Progenitor cell of endocrine pancreas (in vitro differentiated cells): ENCODE measurements around the gene LPP. TPM values are rescaled to one million over a fixed set of nuclear protein-coding genes. Genes with fewer than 3 reads are reported as not detected.
A peak's percentile ranks its signal among the peaks of the same experiment; 100 is the strongest.
"Not testable (repeated sequence)": the region's sequence is repeated elsewhere in the genome, so short reads cannot be mapped to it uniquely, and the experiment has no call there.

Source experiments
- DNase-seq: peaks from one replicate; pipeline ENCODE4 v3.0.0; 2021; ENCODE audit warnings: low spot score; ENCODE audit not compliant: unreplicated experiment
- H3K27ac Mint-ChIP-seq: 2 replicates; pipeline ENCODE4 v1.8.0; 2021; ENCODE audit warnings: mild to moderate bottlenecking, moderate library complexity, mixed read lengths
- H3K27me3 Mint-ChIP-seq: 2 replicates; pipeline ENCODE4 v1.8.0; 2021; ENCODE audit warnings: mixed read lengths
- H3K36me3 Mint-ChIP-seq: 2 replicates; pipeline ENCODE4 v1.8.0; 2022; ENCODE audit warnings: mixed read lengths; ENCODE audit not compliant: insufficient read depth
- H3K4me1 Mint-ChIP-seq: 2 replicates; pipeline ENCODE4 v1.8.0; 2021; ENCODE audit warnings: low read depth, mixed read lengths
- H3K4me3 Mint-ChIP-seq: 2 replicates; pipeline ENCODE4 v1.8.0; 2021; ENCODE audit warnings: low read depth, mild to moderate bottlenecking, moderate library complexity, mixed read lengths
- H3K9me3 Mint-ChIP-seq: 2 replicates; pipeline ENCODE4 v1.8.0; 2021; ENCODE audit warnings: low read depth, mixed read lengths
- total RNA-seq: library from RNA; stranded (reverse); gene quantifications from 2 replicates; pipeline ENCODE4 v1.2.1, GENCODE V29; 2021
- TF ChIP-seq, protein P1 (sequence below): fragments of 200-600 bp; sonication (generic); IDR thresholded peaks from one replicate; pipeline ENCODE4 v1.5.0; 2021; ENCODE audit warnings: antibody characterized with exemption, mild to moderate bottlenecking; ENCODE audit not compliant: unreplicated experiment

The LPP gene
- total RNA-seq, 1 donor from 2014 or later: 131 TPM

- no peak for DNase-seq
- H3K4me1 Mint-ChIP-seq: no peaks in the 10 kb centered on the region
- H3K4me3 Mint-ChIP-seq: no peak overlapping the region
- peak overlapping the region; percentile 1 for H3K27ac Mint-ChIP-seq
- no peaks in the 10 kb centered on the region for H3K27me3 Mint-ChIP-seq
- H3K9me3 Mint-ChIP-seq: peaks cover 8% of the 10 kb centered on the region
- TF ChIP-seq, protein P1, sequence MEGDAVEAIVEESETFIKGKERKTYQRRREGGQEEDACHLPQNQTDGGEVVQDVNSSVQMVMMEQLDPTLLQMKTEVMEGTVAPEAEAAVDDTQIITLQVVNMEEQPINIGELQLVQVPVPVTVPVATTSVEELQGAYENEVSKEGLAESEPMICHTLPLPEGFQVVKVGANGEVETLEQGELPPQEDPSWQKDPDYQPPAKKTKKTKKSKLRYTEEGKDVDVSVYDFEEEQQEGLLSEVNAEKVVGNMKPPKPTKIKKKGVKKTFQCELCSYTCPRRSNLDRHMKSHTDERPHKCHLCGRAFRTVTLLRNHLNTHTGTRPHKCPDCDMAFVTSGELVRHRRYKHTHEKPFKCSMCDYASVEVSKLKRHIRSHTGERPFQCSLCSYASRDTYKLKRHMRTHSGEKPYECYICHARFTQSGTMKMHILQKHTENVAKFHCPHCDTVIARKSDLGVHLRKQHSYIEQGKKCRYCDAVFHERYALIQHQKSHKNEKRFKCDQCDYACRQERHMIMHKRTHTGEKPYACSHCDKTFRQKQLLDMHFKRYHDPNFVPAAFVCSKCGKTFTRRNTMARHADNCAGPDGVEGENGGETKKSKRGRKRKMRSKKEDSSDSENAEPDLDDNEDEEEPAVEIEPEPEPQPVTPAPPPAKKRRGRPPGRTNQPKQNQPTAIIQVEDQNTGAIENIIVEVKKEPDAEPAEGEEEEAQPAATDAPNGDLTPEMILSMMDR: no peak
- H3K36me3 Mint-ChIP-seq: peaks cover 6% of the 10 kb centered on the region
Observed at GRCh38 chr3:188417271-188417696, 263.3 kb downstream of the LPP start.

DNA sequence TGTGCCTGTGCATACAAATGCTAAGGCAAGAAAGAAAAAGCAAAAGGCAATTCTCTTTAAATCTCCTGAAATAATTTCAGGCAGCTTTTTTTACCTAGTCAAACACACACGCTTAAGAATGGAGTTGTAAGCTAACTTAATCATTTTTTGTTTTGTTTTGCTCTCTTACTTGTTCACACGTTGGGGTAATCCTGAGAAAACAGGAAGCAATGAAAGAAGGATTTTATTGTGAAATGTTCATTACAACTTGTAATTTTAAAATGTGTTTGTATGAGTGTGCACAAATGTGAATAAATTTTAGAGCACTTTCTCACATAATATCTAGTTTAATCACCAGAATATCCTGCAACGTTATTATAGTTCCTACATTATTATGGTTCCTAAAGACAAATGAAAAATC, 263.8 kb downstream of the LPP start:
- TF ChIP-seq, protein P1: no peak
- DNase-seq: no peak
- H3K4me3 Mint-ChIP-seq: no peak overlapping the region
- no peaks in the 10 kb centered on the region for H3K27me3 Mint-ChIP-seq
- H3K4me1 Mint-ChIP-seq: no peaks in the 10 kb centered on the region
- peaks cover 8% of the 10 kb centered on the region for H3K9me3 Mint-ChIP-seq
- no peak overlapping the region for H3K27ac Mint-ChIP-seq
- peaks cover 8% of the 10 kb centered on the region for H3K36me3 Mint-ChIP-seq

- TF ChIP-seq, protein P1: no peak
- Mint-ChIP-seq H3K36me3 (peaks cover 38% of the 10 kb centered on the region), H3K27ac (no peak overlapping the region), H3K4me1 (no peaks in the 10 kb centered on the region), H3K4me3 (no peak overlapping the region), H3K9me3 (peaks cover 38% of the 10 kb centered on the region), H3K27me3 (no peaks in the 10 kb centered on the region)
- no peak for DNase-seq
Observed at GRCh38 chr3:188421151-188421821, 267.3 kb downstream of the LPP start.

GRCh38 chr3:188421836-188422540, 268.0 kb downstream of the LPP start:
- Mint-ChIP-seq H3K4me1 (peaks cover 4% of the 10 kb centered on the region), H3K4me3 (no peak overlapping the region), H3K27ac (no peak overlapping the region)

DNA sequence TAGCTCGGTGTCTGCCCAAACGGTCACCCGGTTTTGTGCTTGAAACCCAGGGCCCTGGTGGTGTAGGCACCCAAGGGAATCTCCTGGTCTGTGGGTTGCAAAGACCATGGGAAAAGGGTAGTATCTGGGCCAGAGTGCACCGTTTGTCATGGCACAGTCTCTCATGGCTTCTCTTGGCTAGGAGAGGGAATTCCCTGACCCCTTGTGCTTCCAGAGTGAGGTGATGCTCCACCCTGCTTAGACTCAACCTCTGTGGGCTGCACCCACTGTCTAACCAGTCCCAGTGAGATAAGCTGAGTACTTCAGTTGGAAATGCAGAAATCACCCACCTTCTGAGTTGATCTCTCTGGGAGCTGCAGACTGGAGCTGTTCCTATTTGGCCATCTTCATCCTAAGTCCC, 274.0 kb downstream of the LPP start:
- Mint-ChIP-seq H3K4me1 (peaks cover 11% of the 10 kb centered on the region), H3K9me3 (peaks cover 45% of the 10 kb centered on the region), H3K36me3 (peaks cover 43% of the 10 kb centered on the region)
- H3K27me3 Mint-ChIP-seq, H3K27ac Mint-ChIP-seq, H3K4me3 Mint-ChIP-seq, DNase-seq: not testable (repeated sequence)

More at GRCh38 chr3:188421836-188422540, 268.0 kb downstream of the LPP start:
- peaks cover 43% of the 10 kb centered on the region for H3K36me3 Mint-ChIP-seq
- no peak for DNase-seq
- TF ChIP-seq, protein P1: no peak
- H3K9me3 Mint-ChIP-seq: peaks cover 45% of the 10 kb centered on the region
- no peaks in the 10 kb centered on the region for H3K27me3 Mint-ChIP-seq
